IgD-negative memory B cell (primary cell): ENCODE results near the gene SH2D1B. TPM values are rescaled to one million over a fixed set of nuclear protein-coding genes. Genes with fewer than 3 reads are reported as not detected.
A peak's percentile ranks its signal among the peaks of the same experiment; 100 is the strongest.

Experiments used
- H3K27ac Mint-ChIP-seq, 3 donors: one replicate each; pipeline ENCODE4 v1.8.0; 2020 to 2022; ENCODE audit warnings: mild to moderate bottlenecking in 3 of 3, mixed read lengths in 3 of 3, moderate library complexity in 1 of 3
- H3K27me3 Mint-ChIP-seq: one replicate; pipeline ENCODE4 v1.8.0; 2021; ENCODE audit warnings: mixed read lengths
- H3K36me3 Mint-ChIP-seq: one replicate; pipeline ENCODE4 v1.8.0; 2020; ENCODE audit warnings: mild to moderate bottlenecking, mixed read lengths
- H3K4me1 Mint-ChIP-seq, 3 donors: one replicate each; pipeline ENCODE4 v1.8.0; 2020 to 2022; ENCODE audit warnings: mixed read lengths in 3 of 3, mild to moderate bottlenecking in 1 of 3
- H3K4me3 Mint-ChIP-seq, 4 donors: one replicate each; pipeline ENCODE4 v1.8.0; 2020 to 2022; ENCODE audit warnings: mild to moderate bottlenecking in 4 of 4, mixed read lengths in 4 of 4, moderate library complexity in 3 of 4
- H3K9me3 Mint-ChIP-seq, 3 donors: one replicate each; pipeline ENCODE4 v1.8.0; 2020 to 2021; ENCODE audit warnings: mixed read lengths in 3 of 3, mild to moderate bottlenecking in 1 of 3
- polyA plus RNA-seq: library from polyadenylated mRNA; unstranded; fragments of 300-500 nt; fragmentation: Illumina TruSeq; gene quantifications from one replicate; pipeline ENCODE4 v1.2.3, GENCODE V29; 2021

The SH2D1B gene
- polyA plus RNA-seq, 1 donor from 2014 or later = 0.26 TPM

- Mint-ChIP-seq H3K9me3 (no peaks in the 10 kb centered on the region), H3K4me1 (peaks cover 0 to 13% (median 3%) of the 10 kb centered on the region in 3 donors), H3K27me3 (peaks cover 17% of the 10 kb centered on the region), H3K36me3 (peaks cover 1% of the 10 kb centered on the region), H3K27ac (no peak overlapping the region), H3K4me3 (peak overlapping the region in 1 of 4 donors; percentile 75)
Observed at GRCh38 chr1:162389021-162389818, 22.7 kb downstream of the SH2D1B start.

GRCh38 chr1:162388615-162389014 is 23.3 kb downstream of the SH2D1B start:
- Mint-ChIP-seq H3K36me3 (peaks cover 1% of the 10 kb centered on the region), H3K4me1 (peaks cover 0 to 13% (median 3%) of the 10 kb centered on the region in 3 donors), H3K4me3 (no peak overlapping the region), H3K27me3 (peaks cover 17% of the 10 kb centered on the region), H3K27ac (no peak overlapping the region), H3K9me3 (no peaks in the 10 kb centered on the region)

GRCh38 chr1:162388083-162388594 is 23.8 kb downstream of the SH2D1B start:
- peaks cover 17% of the 10 kb centered on the region for H3K27me3 Mint-ChIP-seq
- H3K27ac Mint-ChIP-seq = no peak overlapping the region
- H3K36me3 Mint-ChIP-seq = peaks cover under 1% of the 10 kb centered on the region
- no peak overlapping the region for H3K4me3 Mint-ChIP-seq
- no peaks in the 10 kb centered on the region for H3K9me3 Mint-ChIP-seq
- H3K4me1 Mint-ChIP-seq = peaks cover 0 to 13% (median 3%) of the 10 kb centered on the region in 3 donors

GRCh38 chr1:162387226-162388082 is 24.5 kb downstream of the SH2D1B start:
- Mint-ChIP-seq H3K9me3 (no peaks in the 10 kb centered on the region), H3K36me3 (no peaks in the 10 kb centered on the region), H3K4me1 (peaks cover 0 to 13% (median 3%) of the 10 kb centered on the region in 3 donors), H3K27me3 (peaks cover 17% of the 10 kb centered on the region), H3K4me3 (no peak overlapping the region), H3K27ac (no peak overlapping the region)

GRCh38 chr1:162386292-162387225 is 25.4 kb downstream of the SH2D1B start:
- Mint-ChIP-seq H3K36me3 (no peaks in the 10 kb centered on the region), H3K27me3 (peaks cover 17% of the 10 kb centered on the region), H3K9me3 (no peaks in the 10 kb centered on the region), H3K27ac (no peak overlapping the region), H3K4me1 (peaks cover 0 to 8% (median 3%) of the 10 kb centered on the region in 3 donors), H3K4me3 (no peak overlapping the region)

- no peaks in the 10 kb centered on the region for H3K9me3 Mint-ChIP-seq
- peaks cover 15% of the 10 kb centered on the region for H3K27me3 Mint-ChIP-seq
- H3K27ac Mint-ChIP-seq = no peak overlapping the region
- H3K4me3 Mint-ChIP-seq = no peak overlapping the region
- no peaks in the 10 kb centered on the region for H3K36me3 Mint-ChIP-seq
- H3K4me1 Mint-ChIP-seq = peaks cover 0 to 8% (median 3%) of the 10 kb centered on the region in 3 donors
Observed at GRCh38 chr1:162385702-162386101, 26.2 kb downstream of the SH2D1B start.

- Mint-ChIP-seq H3K4me3 (no peak overlapping the region), H3K27ac (no peak overlapping the region), H3K4me1 (peaks cover 0 to 8% (median 3%) of the 10 kb centered on the region in 3 donors), H3K9me3 (no peaks in the 10 kb centered on the region), H3K27me3 (peaks cover 11% of the 10 kb centered on the region), H3K36me3 (no peaks in the 10 kb centered on the region)
Observed at GRCh38 chr1:162385280-162385623, 26.7 kb downstream of the SH2D1B start.

GRCh38 chr1:162384601-162385279 is 27.2 kb downstream of the SH2D1B start:
- peaks cover 0 to 8% (median 3%) of the 10 kb centered on the region in 3 donors for H3K4me1 Mint-ChIP-seq
- H3K36me3 Mint-ChIP-seq = no peaks in the 10 kb centered on the region
- H3K9me3 Mint-ChIP-seq = no peaks in the 10 kb centered on the region
- H3K4me3 Mint-ChIP-seq = no peak overlapping the region
- H3K27ac Mint-ChIP-seq = no peak overlapping the region
- H3K27me3 Mint-ChIP-seq = peaks cover 8% of the 10 kb centered on the region

GRCh38 chr1:162384116-162384515 is 27.8 kb downstream of the SH2D1B start:
- no peaks in the 10 kb centered on the region for H3K9me3 Mint-ChIP-seq
- H3K4me3 Mint-ChIP-seq = no peak overlapping the region
- H3K36me3 Mint-ChIP-seq = no peaks in the 10 kb centered on the region
- H3K27me3 Mint-ChIP-seq = peaks cover 5% of the 10 kb centered on the region
- peaks cover 0 to 3% (median 0%) of the 10 kb centered on the region in 3 donors for H3K4me1 Mint-ChIP-seq
- H3K27ac Mint-ChIP-seq = no peak overlapping the region

- H3K4me1 Mint-ChIP-seq = no peaks in the 10 kb centered on the region
- no peaks in the 10 kb centered on the region for H3K9me3 Mint-ChIP-seq
- no peak overlapping the region for H3K27ac Mint-ChIP-seq
- peaks cover 6% of the 10 kb centered on the region for H3K27me3 Mint-ChIP-seq
- no peak overlapping the region for H3K4me3 Mint-ChIP-seq
- peaks cover 1% of the 10 kb centered on the region for H3K36me3 Mint-ChIP-seq
Observed at GRCh38 chr1:162383516-162383915, 28.4 kb downstream of the SH2D1B start.

- Mint-ChIP-seq H3K27ac (no peak overlapping the region), H3K9me3 (no peaks in the 10 kb centered on the region)
Observed at GRCh38 chr1:162383091-162383490, 28.8 kb downstream of the SH2D1B start.

GRCh38 chr1:162381941-162382750 is 29.8 kb downstream of the SH2D1B start:
- Mint-ChIP-seq H3K27ac (no peak overlapping the region), H3K4me1 (no peaks in the 10 kb centered on the region), H3K36me3 (peaks cover 1% of the 10 kb centered on the region), H3K9me3 (no peaks in the 10 kb centered on the region), H3K27me3 (peaks cover 3% of the 10 kb centered on the region), H3K4me3 (no peak overlapping the region)

More at GRCh38 chr1:162383091-162383490, 28.8 kb downstream of the SH2D1B start:
- Mint-ChIP-seq H3K27me3 (peaks cover 4% of the 10 kb centered on the region), H3K4me1 (no peaks in the 10 kb centered on the region), H3K4me3 (no peak overlapping the region), H3K36me3 (peaks cover 1% of the 10 kb centered on the region)

- H3K27me3 Mint-ChIP-seq = peaks cover 3% of the 10 kb centered on the region
- no peak within 1 kb of the TSS for H3K27ac Mint-ChIP-seq
- peaks cover 1% of the 10 kb centered on the region for H3K36me3 Mint-ChIP-seq
- no peaks in the 10 kb centered on the region for H3K4me1 Mint-ChIP-seq
- H3K4me3 Mint-ChIP-seq = no peak within 1 kb of the TSS
- no peaks in the 10 kb centered on the region for H3K9me3 Mint-ChIP-seq
Observed at GRCh38 chr1:162381383-162381782, 30.6 kb downstream of the SH2D1B start, which contains the start of gene C1orf226. C1orf226 (plus strand) TSS chr1:162381728; CDS start chr1:162381902, 174 bp downstream.
